ENCODE results near the gene ANKS1A.
"Not testable (repeated sequence)": the region's sequence is repeated elsewhere in the genome, so short reads cannot be mapped to it uniquely, and the experiment has no call there.

ANKS1A gene

DNA sequence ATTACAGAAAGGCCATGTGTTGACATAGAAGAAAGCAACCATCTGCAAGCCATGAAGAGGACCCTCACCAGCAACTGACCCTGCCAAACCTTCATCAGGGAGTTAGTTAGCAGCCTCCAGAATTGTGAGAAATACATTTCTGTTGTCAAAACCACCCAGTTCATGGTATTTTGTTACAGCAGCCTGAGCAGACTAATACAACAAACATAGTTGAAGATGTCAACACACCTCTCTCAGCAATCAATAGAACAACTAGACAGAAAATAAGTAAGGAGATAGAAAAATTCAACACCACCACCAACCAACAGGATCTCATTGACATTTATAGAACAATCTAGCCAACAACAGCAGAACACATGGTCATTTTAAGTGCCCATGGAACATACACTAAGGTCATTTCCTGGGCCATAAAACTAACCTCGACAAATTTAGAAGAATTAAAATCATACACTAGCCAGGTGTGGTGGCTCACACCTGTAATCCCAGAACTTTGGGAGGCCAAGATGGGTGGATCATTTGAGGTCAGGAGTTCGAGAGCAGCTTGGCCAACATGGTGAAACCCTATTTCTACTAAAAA lies 219.3 kb downstream of the ANKS1A start:
- TF ChIP-seq, protein P1, sequence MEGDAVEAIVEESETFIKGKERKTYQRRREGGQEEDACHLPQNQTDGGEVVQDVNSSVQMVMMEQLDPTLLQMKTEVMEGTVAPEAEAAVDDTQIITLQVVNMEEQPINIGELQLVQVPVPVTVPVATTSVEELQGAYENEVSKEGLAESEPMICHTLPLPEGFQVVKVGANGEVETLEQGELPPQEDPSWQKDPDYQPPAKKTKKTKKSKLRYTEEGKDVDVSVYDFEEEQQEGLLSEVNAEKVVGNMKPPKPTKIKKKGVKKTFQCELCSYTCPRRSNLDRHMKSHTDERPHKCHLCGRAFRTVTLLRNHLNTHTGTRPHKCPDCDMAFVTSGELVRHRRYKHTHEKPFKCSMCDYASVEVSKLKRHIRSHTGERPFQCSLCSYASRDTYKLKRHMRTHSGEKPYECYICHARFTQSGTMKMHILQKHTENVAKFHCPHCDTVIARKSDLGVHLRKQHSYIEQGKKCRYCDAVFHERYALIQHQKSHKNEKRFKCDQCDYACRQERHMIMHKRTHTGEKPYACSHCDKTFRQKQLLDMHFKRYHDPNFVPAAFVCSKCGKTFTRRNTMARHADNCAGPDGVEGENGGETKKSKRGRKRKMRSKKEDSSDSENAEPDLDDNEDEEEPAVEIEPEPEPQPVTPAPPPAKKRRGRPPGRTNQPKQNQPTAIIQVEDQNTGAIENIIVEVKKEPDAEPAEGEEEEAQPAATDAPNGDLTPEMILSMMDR (IDR thresholded peaks at IDR 0.05; ENCODE audit: insufficient read depth, low read depth, low read length, missing control alignments): no peak
- DNase-seq (ENCODE audit: low read depth): no peak
- H3K4me3 ChIP-seq (ENCODE audit: low read depth, low read length): no peak overlapping the region

DNA sequence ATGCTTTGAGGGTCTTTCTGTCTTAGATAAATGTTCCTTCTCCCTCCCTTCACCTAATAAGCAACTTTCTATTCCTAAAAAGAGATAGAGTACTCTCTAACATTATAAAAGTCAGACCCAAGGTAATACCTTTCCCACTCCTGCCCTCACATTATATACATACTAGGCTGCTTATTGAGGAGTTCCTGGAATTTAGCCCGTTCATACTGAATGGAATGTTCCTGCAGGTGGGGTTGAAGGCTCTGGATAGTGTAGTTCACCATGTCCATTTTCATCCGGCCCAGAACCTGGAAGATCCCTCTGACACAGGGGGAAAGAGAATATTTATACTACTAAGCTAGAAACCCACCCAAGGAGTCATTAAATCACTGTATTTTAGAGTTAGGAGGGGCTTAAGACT lies 231.7 kb downstream of the ANKS1A start:
- no peak for DNase-seq (ENCODE audit: low read depth)
- TF ChIP-seq, protein P1 (IDR thresholded peaks at IDR 0.05; ENCODE audit: insufficient read depth, low read depth, low read length, missing control alignments): no peak
- no peak overlapping the region for H3K4me3 ChIP-seq (ENCODE audit: low read depth, low read length)

DNA sequence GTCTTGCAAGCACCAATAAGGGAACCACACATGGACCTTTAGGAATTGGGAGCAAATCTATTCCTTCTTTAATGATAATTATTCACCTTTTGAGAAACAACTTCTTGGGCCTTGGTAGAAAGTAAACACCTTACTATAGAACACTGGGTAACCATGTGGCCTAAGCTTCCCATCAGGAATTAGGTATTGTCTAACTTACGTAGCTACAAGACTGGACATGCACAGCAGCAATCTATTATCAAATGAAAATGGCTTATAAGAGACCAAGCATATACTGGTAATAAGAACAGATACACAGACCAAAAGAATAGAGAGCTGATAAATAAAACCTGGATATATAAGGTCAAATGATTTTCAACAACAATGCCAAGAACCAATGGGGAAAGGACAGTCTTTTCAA lies 235.3 kb downstream of the ANKS1A start:
- TF ChIP-seq, protein P1 (IDR thresholded peaks at IDR 0.05; ENCODE audit: insufficient read depth, low read depth, low read length, missing control alignments): no peak
- no peak for DNase-seq (ENCODE audit: low read depth)
- H3K4me3 ChIP-seq (ENCODE audit: low read depth, low read length): no peak overlapping the region

DNA sequence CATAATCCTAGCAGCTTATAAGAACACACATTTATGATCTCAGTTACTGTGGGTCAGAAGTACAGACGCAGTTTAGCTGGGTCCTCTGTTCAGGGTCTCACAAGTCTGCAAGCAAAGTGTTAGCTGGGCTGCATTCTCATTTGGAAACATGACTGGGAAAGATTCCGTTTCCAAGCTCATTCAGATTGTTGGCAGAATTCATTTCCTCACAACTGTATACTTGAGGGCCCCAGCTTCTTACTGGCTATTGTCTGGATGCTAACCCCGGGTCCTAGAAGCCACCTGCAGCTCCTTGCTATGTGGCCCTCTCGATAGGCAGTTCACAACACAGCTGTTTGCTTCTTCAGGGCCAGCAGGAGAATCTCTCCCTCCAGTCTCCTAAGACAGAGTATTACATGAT lies 239.0 kb downstream of the ANKS1A start:
- DNase-seq (ENCODE audit: low read depth): no peak
- TF ChIP-seq, protein P1 (IDR thresholded peaks at IDR 0.05; ENCODE audit: insufficient read depth, low read depth, low read length, missing control alignments): no peak
- H3K4me3 ChIP-seq (ENCODE audit: low read depth, low read length): no peak overlapping the region

DNA sequence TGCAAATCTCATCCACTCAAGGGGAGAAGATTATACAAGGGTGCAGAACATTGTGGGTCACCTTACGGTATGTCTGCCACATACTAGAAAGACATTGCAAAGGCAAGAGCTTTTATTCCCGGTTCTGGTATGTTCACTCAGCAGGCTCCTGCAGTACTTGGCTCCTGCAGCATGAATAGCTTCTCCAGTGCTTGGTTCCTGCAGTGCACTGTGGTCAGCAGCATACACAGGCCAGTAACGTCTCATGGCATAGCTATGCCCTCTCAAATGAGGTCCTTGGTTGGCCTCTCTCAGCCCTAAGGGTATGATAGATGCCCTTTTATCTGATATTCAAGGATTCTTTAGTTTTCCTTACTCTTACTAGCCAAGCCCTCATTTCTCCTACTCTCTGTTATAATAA lies 239.4 kb downstream of the ANKS1A start:
- H3K4me3 ChIP-seq (ENCODE audit: low read depth, low read length): no peak overlapping the region
- TF ChIP-seq, protein P1 (IDR thresholded peaks at IDR 0.05; ENCODE audit: insufficient read depth, low read depth, low read length, missing control alignments): no peak
- no peak for DNase-seq (ENCODE audit: low read depth)

DNA sequence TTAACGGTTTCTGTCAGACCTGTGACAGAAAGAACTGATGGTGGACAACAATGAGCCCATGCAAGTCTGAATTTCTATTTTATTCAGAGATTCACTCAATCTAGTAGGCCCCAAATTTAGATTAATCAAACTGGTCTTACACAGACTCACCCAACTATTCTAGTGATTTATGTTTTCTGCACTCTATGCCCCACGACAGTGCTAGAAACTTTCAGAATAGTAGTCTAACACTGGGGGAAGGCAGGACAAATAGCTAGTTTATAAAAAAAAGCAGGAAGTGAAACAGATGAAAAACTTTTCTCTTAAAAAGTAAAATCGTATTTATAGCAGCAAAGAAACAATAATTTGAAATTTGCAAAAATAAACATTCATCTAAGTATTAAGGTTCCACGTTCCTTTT lies 247.1 kb downstream of the ANKS1A start:
- TF ChIP-seq, protein P1 (IDR thresholded peaks at IDR 0.05; ENCODE audit: insufficient read depth, low read depth, low read length, missing control alignments): no peak
- H3K4me3 ChIP-seq (ENCODE audit: low read depth, low read length): no peak overlapping the region
- no peak for DNase-seq (ENCODE audit: low read depth)

DNA sequence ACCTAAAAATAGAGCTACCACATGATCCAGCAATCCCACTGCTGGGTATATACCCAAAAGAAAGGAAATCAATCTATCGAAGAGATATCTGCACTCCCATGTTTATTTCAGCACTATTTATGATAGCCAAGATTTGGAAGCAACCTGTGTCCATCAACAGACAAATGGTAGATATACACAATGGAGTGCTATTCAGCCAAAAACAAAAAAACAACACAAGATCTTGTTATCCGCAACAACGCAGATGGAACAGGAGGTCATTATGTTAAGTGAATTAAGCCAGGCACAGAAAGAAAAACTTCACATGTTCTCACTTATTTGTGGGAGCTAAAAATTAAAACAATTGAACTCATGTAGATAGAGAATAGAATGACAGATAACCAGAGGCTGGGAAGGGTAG lies 249.1 kb downstream of the ANKS1A start:
- H3K4me3 ChIP-seq (ENCODE audit: low read depth, low read length); DNase-seq (ENCODE audit: low read depth): not testable (repeated sequence)
